ENCODE data around the gene RHBG.

DNA sequence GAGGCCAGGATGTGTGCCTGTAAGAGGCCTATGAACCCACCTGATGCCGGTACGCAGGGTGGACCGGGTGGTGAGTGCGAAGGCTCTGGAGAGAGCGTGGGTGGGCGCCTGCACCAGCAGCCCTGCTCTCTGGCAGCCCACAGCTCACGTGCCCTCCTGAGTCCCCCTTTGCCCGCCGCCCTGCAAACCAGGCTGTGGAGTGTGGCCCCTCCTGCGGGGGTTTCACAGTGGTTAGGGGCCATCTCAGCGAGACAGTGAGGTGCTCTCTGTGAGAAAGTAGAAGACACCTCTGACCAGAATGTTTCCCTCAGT lies 22.3 kb downstream of the RHBG start:
- TF ChIP-seq CTCF (conservative IDR thresholded peaks at IDR 0.05 in 1 of 2, IDR thresholded peaks at IDR 0.05 in 1 of 2; ENCODE audit: extremely low read depth in 1 of 2, insufficient read depth in 1 of 2, low read depth in 1 of 2, low read length in 2 of 2) (no peak), EZH2 (IDR thresholded peaks at IDR 0.05; ENCODE audit: borderline replicate concordance, low read length) (no peak)
